Right atrium auricular region (tissue), 2 donors: Measurements from ENCODE around the gene INCENP. TPM values are rescaled to one million over a fixed set of nuclear protein-coding genes. Genes with fewer than 3 reads are reported as not detected.
"Not testable (repeated sequence)": the region's sequence is repeated elsewhere in the genome, so short reads cannot be mapped to it uniquely, and the experiment has no call there.

Experiments
- DNase-seq: peaks from one replicate; pipeline ENCODE4 v3.0.0-alpha.2; 2019; ENCODE audit warnings: low spot score
- H3K27ac ChIP-seq, 2 donors: fragments of 200-600 bp; sonication (generic); 1 replicate in 1 of 2; 2 replicates in 1 of 2; pipeline ENCODE4 v1.5.1; 2016 to 2019
- H3K27me3 ChIP-seq, 2 donors: fragments of 200-600 bp; sonication (generic); one replicate each; pipeline versions ENCODE4 v1.5.1 to v1.6.0; 2017 to 2019
- H3K36me3 ChIP-seq: fragments of 200-600 bp; sonication (generic); one replicate; pipeline ENCODE4 v1.5.1; 2016
- H3K4me1 ChIP-seq, 2 donors: fragments of 200-600 bp; sonication (generic); one replicate each; pipeline versions ENCODE4 v1.5.1 to v1.6.0; 2017 to 2019
- H3K4me3 ChIP-seq, 2 donors: fragments of 200-600 bp; sonication (generic); 1 replicate in 1 of 2; 2 replicates in 1 of 2; pipeline ENCODE4 v1.5.1; 2017 to 2019; ENCODE audit warnings: mild to moderate bottlenecking in 1 of 2, moderate library complexity in 1 of 2
- H3K9me3 ChIP-seq, 2 donors: fragments of 200-600 bp; sonication (generic); one replicate each; pipeline ENCODE4 v1.5.1; 2019
- total RNA-seq, 2 donors: library from RNA; depleted of rRNA; stranded (reverse); fragments of >200 nt; gene quantifications; one replicate each; pipeline ENCODE4 v1.1.0, GENCODE V29; 2016
- TF ChIP-seq, protein P1 (sequence below), 2 donors: fragments of 200-600 bp; sonication (generic); IDR thresholded peaks; one replicate each; pipeline ENCODE4 v1.5.1; 2019; ENCODE audit warnings: antibody characterized with exemption in 2 of 2

Gene INCENP
- 1 to 10 TPM; 8.1 to 8.5 TPM for total RNA-seq

DNA sequence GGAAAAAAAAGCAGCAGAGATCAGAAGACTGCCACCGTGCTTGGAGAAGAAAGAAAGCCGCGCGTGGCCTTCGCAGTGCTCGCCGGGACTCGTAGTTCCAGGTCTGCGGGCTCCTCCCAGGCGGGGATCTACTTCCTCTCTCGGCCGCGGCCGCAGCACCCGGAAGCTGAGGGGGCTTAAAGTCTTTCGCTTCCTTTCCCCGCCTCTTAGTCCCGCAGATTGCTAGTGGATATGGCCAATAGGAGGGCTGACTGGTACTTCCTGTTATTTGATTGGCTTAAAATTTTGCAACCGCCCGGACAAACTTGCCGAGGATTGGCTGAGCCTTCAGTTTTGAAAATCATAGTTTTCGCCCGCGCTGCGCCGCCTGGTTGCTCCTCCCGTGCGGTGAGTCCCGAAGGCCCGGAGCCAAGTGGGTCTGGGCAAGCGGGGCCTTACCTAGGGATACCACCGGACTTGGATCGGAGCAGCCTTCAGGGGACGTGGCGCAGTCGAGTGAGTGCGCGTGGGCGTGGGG is at the start of gene INCENP:
Gene INCENP, plus strand, starts transcription at position 343 of the 517 bp plus-strand sequence. CDS start 4,151 bp downstream, outside the sequence.
- peak within 1 kb of the TSS; percentile 76 to 93 for H3K4me3 ChIP-seq
- peak within 1 kb of the TSS; percentile 51 to 75 for H3K27ac ChIP-seq
- DNase-seq, result peak; percentile 97
- H3K4me1 ChIP-seq, result peaks cover 0 to 19% of the 10 kb centered on the region in 2 donors
- TF ChIP-seq, protein P1, sequence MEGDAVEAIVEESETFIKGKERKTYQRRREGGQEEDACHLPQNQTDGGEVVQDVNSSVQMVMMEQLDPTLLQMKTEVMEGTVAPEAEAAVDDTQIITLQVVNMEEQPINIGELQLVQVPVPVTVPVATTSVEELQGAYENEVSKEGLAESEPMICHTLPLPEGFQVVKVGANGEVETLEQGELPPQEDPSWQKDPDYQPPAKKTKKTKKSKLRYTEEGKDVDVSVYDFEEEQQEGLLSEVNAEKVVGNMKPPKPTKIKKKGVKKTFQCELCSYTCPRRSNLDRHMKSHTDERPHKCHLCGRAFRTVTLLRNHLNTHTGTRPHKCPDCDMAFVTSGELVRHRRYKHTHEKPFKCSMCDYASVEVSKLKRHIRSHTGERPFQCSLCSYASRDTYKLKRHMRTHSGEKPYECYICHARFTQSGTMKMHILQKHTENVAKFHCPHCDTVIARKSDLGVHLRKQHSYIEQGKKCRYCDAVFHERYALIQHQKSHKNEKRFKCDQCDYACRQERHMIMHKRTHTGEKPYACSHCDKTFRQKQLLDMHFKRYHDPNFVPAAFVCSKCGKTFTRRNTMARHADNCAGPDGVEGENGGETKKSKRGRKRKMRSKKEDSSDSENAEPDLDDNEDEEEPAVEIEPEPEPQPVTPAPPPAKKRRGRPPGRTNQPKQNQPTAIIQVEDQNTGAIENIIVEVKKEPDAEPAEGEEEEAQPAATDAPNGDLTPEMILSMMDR (IDR thresholded peaks at IDR 0.05), result no peak
- H3K27me3 ChIP-seq, result no peaks in the 10 kb centered on the region
- no peaks in the 10 kb centered on the region for H3K9me3 ChIP-seq
- no peaks in the 10 kb centered on the region for H3K36me3 ChIP-seq

DNA sequence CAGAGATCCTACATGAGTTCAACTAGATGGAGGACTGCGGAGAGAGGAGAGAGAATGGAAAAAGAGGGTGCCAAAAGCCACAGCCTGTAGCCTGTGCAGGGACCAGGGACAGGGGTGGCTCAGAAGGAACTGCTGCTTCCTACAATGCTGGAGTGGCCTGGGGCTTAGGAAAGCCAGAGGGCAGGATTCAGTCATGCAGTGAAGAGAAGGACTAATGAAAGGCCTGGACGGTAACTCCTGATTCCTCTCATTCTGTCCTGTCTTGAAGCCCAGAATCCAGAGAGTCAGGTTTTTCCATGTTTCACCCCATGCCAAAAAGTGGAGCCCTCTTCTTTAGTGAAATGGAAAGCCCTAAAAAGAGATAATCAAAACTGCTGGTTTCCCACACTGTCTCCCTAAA is 48.4 kb upstream of the INCENP start:
- TF ChIP-seq, protein P1 (IDR thresholded peaks at IDR 0.05), result no peak
- Histone ChIP-seq H3K27me3 (no peaks in the 10 kb centered on the region), H3K9me3 (no peaks in the 10 kb centered on the region), H3K27ac (no peak overlapping the region), H3K4me1 (no peaks in the 10 kb centered on the region), H3K4me3 (no peak overlapping the region), H3K36me3 (no peaks in the 10 kb centered on the region)
- DNase-seq, result no peak

DNA sequence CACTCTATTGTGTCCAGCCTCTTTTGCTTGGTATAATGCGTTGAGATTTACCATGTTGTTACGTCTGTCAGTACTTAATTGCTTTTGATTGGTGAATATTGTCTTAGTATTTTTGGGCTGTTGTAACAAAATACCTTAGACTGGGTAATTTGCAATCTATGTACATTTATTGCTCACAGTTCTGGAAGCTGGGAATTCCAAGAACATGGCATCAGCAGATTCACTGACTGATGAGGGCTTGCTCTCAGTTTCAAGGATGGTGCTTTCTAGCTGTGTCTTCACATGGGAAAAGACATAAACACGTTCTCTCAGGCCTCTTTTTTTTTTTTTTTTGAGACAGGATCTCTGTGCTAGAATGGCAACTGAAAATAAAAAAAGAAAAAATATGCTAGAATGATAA is 46.7 kb upstream of the INCENP start:
- no peak overlapping the region for H3K4me3 ChIP-seq
- H3K36me3 ChIP-seq, result no peaks in the 10 kb centered on the region
- H3K9me3 ChIP-seq, result no peaks in the 10 kb centered on the region
- H3K27me3 ChIP-seq, result no peaks in the 10 kb centered on the region
- no peak for DNase-seq
- TF ChIP-seq, protein P1 (IDR thresholded peaks at IDR 0.05), result no peak
- H3K27ac ChIP-seq, result no peak overlapping the region
- H3K4me1 ChIP-seq, result no peaks in the 10 kb centered on the region

DNA sequence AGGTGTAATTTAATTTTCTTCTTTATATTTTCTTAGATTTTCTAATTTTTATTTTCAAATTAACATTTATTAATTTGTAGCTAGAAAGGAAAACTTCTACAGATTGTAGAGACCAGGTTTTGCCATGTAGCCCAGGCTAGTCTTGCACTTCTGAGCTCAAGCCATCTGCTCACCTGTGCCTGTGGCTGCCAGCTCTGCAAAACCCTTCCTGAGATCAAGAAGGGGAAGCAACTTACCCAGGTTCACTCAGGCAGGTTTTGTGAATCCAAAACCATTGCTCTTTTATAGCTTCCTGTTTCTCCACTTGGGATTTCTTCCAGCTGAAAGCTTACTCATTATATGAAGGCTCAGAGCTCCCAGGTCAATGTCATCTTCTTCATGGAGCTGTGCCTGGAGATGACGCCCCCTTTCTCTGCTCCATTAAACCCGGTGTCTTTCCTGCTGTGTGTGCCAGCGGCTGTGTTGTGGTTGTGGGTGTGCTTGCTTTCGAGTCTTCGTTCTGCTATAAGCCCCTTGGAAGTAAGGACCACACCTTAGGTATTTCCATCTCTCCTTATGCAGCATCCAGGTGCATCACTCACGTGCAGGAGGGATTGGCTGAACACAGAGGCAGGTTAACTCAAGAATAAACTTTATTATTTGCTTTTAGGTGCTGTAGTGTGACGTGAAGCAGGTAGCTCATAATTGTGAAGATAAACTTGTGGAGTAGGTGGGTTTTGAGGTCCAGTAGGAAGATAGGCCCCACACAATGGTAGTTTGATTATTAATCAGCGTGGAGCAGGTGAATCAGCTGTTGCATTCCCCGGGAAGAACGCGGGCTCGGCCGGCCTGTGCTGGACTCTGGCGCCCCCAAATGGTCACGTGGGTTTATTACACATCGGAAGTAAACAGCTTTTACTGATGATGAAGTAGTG is 42.2 kb upstream of the INCENP start:
- no peaks in the 10 kb centered on the region for H3K36me3 ChIP-seq
- H3K9me3 ChIP-seq, result no peaks in the 10 kb centered on the region
- TF ChIP-seq, protein P1 (IDR thresholded peaks at IDR 0.05), result peak; percentile 90 to 95
- no peak overlapping the region for H3K4me3 ChIP-seq
- no peaks in the 10 kb centered on the region for H3K27me3 ChIP-seq
- H3K4me1 ChIP-seq, result no peaks in the 10 kb centered on the region
- DNase-seq, result peak; percentile 92
- H3K27ac ChIP-seq, result no peak overlapping the region

DNA sequence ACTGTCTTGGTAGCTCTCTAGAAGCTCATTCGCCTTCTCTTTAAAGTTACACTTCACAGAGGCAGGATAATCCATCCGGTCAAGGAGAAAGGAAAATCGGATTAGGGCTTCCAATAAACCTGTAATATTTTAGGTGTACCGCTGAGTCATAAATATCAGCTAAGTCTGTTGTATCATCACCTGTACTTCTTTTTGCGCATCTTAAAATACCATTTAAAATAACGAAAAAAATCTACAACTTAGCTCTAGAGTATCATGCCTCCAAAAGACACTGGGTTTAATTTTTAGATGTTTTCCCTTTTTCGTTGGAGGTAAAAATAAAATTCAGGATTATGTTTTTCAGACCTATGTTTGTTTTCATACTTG is 41.5 kb upstream of the INCENP start:
- H3K9me3 ChIP-seq, result no peaks in the 10 kb centered on the region
- TF ChIP-seq, protein P1 (IDR thresholded peaks at IDR 0.05), result peak in 1 of 2 donors; percentile 21
- no peaks in the 10 kb centered on the region for H3K4me1 ChIP-seq
- H3K27ac ChIP-seq, result no peak overlapping the region
- H3K27me3 ChIP-seq, result no peaks in the 10 kb centered on the region
- H3K36me3 ChIP-seq, result no peaks in the 10 kb centered on the region
- no peak for DNase-seq
- no peak overlapping the region for H3K4me3 ChIP-seq

DNA sequence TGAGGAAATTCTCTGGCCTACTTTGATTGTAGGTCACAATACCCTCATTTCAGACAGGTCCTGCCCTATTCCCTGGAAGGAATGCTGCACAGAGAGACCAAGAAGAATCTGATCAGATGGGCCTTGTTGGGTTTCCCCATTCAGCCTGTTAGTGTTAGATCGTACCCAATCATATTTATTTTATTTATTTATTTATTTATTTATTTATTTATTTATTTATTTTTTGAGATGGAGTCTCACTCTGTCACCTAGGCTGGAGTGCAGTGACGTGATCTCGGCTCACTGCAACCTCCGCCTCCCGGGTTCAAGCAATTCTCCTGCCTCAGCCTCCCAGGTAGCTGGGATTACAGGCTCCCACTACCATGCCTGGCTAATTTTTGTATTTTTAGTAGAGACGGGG is 39.0 kb upstream of the INCENP start:
- not testable (repeated sequence) for H3K27ac ChIP-seq, H3K27me3 ChIP-seq, H3K4me1 ChIP-seq, H3K4me3 ChIP-seq, H3K36me3 ChIP-seq, DNase-seq
- peaks cover 0 to 12% of the 10 kb centered on the region in 2 donors for H3K9me3 ChIP-seq
